K562 (cell line): ENCODE measurements around the gene OVCA2. TPM values are rescaled to one million over a fixed set of nuclear protein-coding genes. Genes with fewer than 3 reads are reported as not detected.

Experiments
- COPS2 ChIP-seq: fragments of 450-650 bp; conservative IDR thresholded peaks from 2 replicates; pipeline ENCODE4 v1.6.1; 2016; ENCODE audit warnings: mild to moderate bottlenecking, moderate library complexity
- E2F3 ChIP-seq: fragments of 250-450 bp; sonication (Bioruptor Pico); IDR thresholded peaks from 2 replicates; pipeline ENCODE4 v1.4.0; 2020; ENCODE audit warnings: mild to moderate bottlenecking
- HDAC2 ChIP-seq: fragments of 450-650 bp; IDR thresholded peaks from 2 replicates; pipeline ENCODE4 v1.6.1; 2016; ENCODE audit warnings: mild to moderate bottlenecking
- HMGN3 ChIP-seq: IDR thresholded peaks from 2 replicates; pipeline ENCODE4 v1.6.1; 2011; ENCODE audit warnings: borderline replicate concordance, low read depth, mild to moderate bottlenecking, mixed read lengths, low read length; ENCODE audit not compliant: insufficient read length; ENCODE audit errors: extremely low read depth
- ID3 ChIP-seq, 2 experiments: fragments of 250-450 bp in 1 of 2; fragments of 450-650 bp in 1 of 2; sonication (Bioruptor Pico) in 1 of 2; IDR thresholded peaks; 2 replicates each; pipeline versions ENCODE4 v1.6.1 to v1.8.0; 2016 to 2021; ENCODE audit warnings: mild to moderate bottlenecking in 2 of 2, moderate library complexity in 2 of 2, missing compliant biosample characterization in 1 of 2, missing genetic modification characterization in 1 of 2
- IRF2 ChIP-seq: sonication (generic); formaldehyde crosslinking; IDR thresholded peaks from 2 replicates; pipeline ENCODE4 v1.8.1; 2022; ENCODE audit warnings: mild to moderate bottlenecking, missing genetic modification reagents
- JUND ChIP-seq, 2 experiments: IDR thresholded peaks; 2 replicates in 1 of 2; 3 replicates in 1 of 2; pipeline ENCODE4 v1.6.1; 2011; ENCODE audit warnings: borderline replicate concordance in 2 of 2, low read depth in 2 of 2, low read length in 2 of 2, improper control_type of control experiment in 1 of 2, missing biosample characterization in 1 of 2, missing genetic modification characterization in 1 of 2, missing genetic modification reagents in 1 of 2
- NCOR1 ChIP-seq: fragments of 450-650 bp; IDR thresholded peaks from 2 replicates; pipeline ENCODE4 v1.6.1; 2016; ENCODE audit warnings: mild to moderate bottlenecking, moderate library complexity
- SMAD1 ChIP-seq: fragments of 150-350 bp; IDR thresholded peaks from 2 replicates; pipeline ENCODE4 v1.6.1; 2014; ENCODE audit warnings: low read length, low read depth; ENCODE audit not compliant: partially characterized antibody
- STAG1 ChIP-seq: sonication (generic); formaldehyde crosslinking; IDR thresholded peaks from 2 replicates; pipeline ENCODE4 v1.5.0; 2020; ENCODE audit warnings: missing genetic modification reagents, borderline replicate concordance
- TCF7 ChIP-seq: sonication (generic); IDR thresholded peaks from 2 replicates; pipeline ENCODE4 v1.6.1; 2016; ENCODE audit warnings: antibody characterized with exemption, borderline replicate concordance
- ZBTB7A ChIP-seq: IDR thresholded peaks from 2 replicates; pipeline ENCODE4 v1.6.1; 2011; ENCODE audit warnings: low read depth, mild to moderate bottlenecking, low read length, moderate library complexity, borderline replicate concordance; ENCODE audit not compliant: control insufficient read depth
- polyA plus RNA-seq, 8 experiments: library from polyadenylated mRNA; depleted of rRNA in 4 of 8; stranded (reverse) in 5 of 8; unstranded in 3 of 8; fragments of >200 nt; fragmentation: Nextera tagmentation in 2 of 8; fragmentation: Illumina TruSeq in 1 of 8; extraction: Ambion mirVana in 2 of 8; extraction: Trizol in 1 of 8; gene quantifications; 2 replicates each; pipeline versions ENCODE4 v1.2.1 to v1.2.3, GENCODE V29; 2011 to 2014; ENCODE audit warnings: inconsistent platforms in 1 of 8, missing spikeins in 1 of 8
- total RNA-seq, 7 experiments: library from RNA; depleted of rRNA in 6 of 7; stranded (reverse); fragments of >200 nt in 6 of 7; fragmentation: Illumina TruSeq in 2 of 7; extraction: Trizol in 2 of 7; gene quantifications; 2 replicates each; pipeline versions ENCODE4 v1.2.1 to v1.2.3, GENCODE V29; 2011 to 2021; ENCODE audit warnings: low replicate concordance in 1 of 7
- TF ChIP-seq, protein P1 (sequence below): fragments of 250-450 bp; sonication (Bioruptor Pico); IDR thresholded peaks from 2 replicates; pipeline ENCODE4 v1.8.0; 2022; ENCODE audit warnings: inconsistent platforms
- TF ChIP-seq, protein P2 (sequence below), 2 experiments: fragments of 450-650 bp; conservative IDR thresholded peaks; 2 replicates each; pipeline ENCODE4 v1.6.1; 2017; ENCODE audit warnings: mild to moderate bottlenecking in 2 of 2, moderate library complexity in 2 of 2
- TF ChIP-seq, protein P3 (sequence below): fragments of 450-650 bp; IDR thresholded peaks from 2 replicates; pipeline ENCODE4 v1.6.1; 2016
- TF ChIP-seq, protein P4 (sequence below): fragments of 450-650 bp; formaldehyde crosslinking; IDR thresholded peaks from 2 replicates; pipeline ENCODE4 v1.4.0; 2022; ENCODE audit warnings: missing genetic modification characterization
- TF ChIP-seq, protein P5 (sequence below): fragments of 200-800 bp; sonication (Bioruptor generic); IDR thresholded peaks from 2 replicates; pipeline ENCODE4 v1.6.1; 2017; ENCODE audit warnings: missing genetic modification characterization, missing compliant biosample characterization

Gene OVCA2
- total and polyA plus RNA-seq, 9 of the 15 experiments (the other 6 are each of a cell fraction or from before 2014, with no cell fraction given), result 3.0 to 23.7 (median 14.1) TPM

DNA sequence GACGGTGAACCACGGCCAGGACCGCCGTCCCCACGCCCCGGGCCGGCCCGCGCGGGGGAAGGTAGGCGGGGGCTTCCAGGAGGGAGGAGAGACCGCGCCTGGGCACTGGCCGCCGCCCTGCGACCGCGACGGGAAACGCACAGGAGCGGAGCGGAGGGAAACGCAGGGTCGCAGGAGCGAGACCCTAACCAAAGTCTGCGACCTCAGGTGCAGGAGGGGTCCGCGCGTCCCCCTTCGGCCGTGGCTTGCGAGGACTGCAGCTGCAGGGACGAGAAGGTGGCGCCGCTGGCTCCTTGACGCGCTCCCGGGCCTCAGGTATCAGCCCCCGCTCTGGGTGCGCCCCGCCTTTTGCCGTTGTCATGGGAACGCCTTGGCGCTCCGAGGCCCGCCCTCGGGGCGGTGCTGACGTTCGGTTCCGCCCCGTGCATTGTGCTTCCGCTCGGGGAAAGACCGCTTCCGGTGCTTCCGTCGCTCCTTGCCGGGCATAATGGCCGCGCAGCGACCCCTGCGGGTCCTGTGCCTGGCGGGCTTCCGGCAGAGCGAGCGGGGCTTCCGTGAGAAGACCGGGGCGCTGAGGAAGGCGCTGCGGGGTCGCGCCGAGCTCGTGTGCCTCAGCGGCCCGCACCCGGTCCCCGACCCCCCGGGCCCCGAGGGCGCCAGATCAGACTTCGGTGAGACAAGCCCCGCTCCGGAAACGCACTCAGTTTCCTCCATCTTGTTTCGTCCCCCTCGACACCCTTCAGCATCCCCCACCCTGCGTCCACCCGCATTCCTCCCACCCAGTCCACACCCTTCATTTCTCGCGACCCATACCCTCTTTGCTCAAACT lies at the start of gene OVCA2 (continued):
- TF ChIP-seq NCOR1 (no peak), HMGN3 (peak; percentile 71), ZBTB7A (peak; percentile 89; the same call in 1 of the 2 replicates), SMAD1 (peak; percentile 53), E2F3 (peak; percentile 24; the same call in 1 of the 2 replicates), HDAC2 (no peak), ID3 (CRISPR knock-in tag; IDR thresholded peaks at IDR 0.05) (no peak), ID3 (tag; IDR thresholded peaks at IDR 0.05) (0 out of 2 replicates have a peak, but pooled peaks have one; percentile 32), STAG1 (peak; percentile 8; the same call in 1 of the 2 replicates), COPS2 (no peak), JUND (IDR thresholded peaks at IDR 0.05; ENCODE audit: borderline replicate concordance, low read depth, low read length) (0 out of 2 replicates have a peak, but pooled peaks have one; percentile 8), JUND (tag; IDR thresholded peaks at IDR 0.05; ENCODE audit: borderline replicate concordance, low read depth, low read length) (no peak; the same call in 2 of the 3 replicates), IRF2 (CRISPR knock-in tag) (no peak), TCF7 (no peak)
- TF ChIP-seq, protein P1, sequence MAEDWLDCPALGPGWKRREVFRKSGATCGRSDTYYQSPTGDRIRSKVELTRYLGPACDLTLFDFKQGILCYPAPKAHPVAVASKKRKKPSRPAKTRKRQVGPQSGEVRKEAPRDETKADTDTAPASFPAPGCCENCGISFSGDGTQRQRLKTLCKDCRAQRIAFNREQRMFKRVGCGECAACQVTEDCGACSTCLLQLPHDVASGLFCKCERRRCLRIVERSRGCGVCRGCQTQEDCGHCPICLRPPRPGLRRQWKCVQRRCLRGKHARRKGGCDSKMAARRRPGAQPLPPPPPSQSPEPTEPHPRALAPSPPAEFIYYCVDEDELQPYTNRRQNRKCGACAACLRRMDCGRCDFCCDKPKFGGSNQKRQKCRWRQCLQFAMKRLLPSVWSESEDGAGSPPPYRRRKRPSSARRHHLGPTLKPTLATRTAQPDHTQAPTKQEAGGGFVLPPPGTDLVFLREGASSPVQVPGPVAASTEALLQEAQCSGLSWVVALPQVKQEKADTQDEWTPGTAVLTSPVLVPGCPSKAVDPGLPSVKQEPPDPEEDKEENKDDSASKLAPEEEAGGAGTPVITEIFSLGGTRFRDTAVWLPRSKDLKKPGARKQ, result no peak
- TF ChIP-seq, protein P2, sequence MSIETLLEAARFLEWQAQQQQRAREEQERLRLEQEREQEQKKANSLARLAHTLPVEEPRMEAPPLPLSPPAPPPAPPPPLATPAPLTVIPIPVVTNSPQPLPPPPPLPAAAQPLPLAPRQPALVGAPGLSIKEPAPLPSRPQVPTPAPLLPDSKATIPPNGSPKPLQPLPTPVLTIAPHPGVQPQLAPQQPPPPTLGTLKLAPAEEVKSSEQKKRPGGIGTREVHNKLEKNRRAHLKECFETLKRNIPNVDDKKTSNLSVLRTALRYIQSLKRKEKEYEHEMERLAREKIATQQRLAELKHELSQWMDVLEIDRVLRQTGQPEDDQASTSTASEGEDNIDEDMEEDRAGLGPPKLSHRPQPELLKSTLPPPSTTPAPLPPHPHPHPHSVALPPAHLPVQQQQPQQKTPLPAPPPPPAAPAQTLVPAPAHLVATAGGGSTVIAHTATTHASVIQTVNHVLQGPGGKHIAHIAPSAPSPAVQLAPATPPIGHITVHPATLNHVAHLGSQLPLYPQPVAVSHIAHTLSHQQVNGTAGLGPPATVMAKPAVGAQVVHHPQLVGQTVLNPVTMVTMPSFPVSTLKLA (conservative IDR thresholded peaks at IDR 0.05), result peak; percentile 49 to 74
- TF ChIP-seq, protein P3, sequence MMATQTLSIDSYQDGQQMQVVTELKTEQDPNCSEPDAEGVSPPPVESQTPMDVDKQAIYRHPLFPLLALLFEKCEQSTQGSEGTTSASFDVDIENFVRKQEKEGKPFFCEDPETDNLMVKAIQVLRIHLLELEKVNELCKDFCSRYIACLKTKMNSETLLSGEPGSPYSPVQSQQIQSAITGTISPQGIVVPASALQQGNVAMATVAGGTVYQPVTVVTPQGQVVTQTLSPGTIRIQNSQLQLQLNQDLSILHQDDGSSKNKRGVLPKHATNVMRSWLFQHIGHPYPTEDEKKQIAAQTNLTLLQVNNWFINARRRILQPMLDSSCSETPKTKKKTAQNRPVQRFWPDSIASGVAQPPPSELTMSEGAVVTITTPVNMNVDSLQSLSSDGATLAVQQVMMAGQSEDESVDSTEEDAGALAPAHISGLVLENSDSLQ, result peak; percentile 51; the same call in 1 of the 2 replicates
- TF ChIP-seq, protein P4, sequence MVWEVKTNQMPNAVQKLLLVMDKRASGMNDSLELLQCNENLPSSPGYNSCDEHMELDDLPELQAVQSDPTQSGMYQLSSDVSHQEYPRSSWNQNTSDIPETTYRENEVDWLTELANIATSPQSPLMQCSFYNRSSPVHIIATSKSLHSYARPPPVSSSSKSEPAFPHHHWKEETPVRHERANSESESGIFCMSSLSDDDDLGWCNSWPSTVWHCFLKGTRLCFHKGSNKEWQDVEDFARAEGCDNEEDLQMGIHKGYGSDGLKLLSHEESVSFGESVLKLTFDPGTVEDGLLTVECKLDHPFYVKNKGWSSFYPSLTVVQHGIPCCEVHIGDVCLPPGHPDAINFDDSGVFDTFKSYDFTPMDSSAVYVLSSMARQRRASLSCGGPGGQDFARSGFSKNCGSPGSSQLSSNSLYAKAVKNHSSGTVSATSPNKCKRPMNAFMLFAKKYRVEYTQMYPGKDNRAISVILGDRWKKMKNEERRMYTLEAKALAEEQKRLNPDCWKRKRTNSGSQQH (CRISPR knock-in tag), result peak; percentile 8; the same call in 1 of the 2 replicates
- TF ChIP-seq, protein P5, sequence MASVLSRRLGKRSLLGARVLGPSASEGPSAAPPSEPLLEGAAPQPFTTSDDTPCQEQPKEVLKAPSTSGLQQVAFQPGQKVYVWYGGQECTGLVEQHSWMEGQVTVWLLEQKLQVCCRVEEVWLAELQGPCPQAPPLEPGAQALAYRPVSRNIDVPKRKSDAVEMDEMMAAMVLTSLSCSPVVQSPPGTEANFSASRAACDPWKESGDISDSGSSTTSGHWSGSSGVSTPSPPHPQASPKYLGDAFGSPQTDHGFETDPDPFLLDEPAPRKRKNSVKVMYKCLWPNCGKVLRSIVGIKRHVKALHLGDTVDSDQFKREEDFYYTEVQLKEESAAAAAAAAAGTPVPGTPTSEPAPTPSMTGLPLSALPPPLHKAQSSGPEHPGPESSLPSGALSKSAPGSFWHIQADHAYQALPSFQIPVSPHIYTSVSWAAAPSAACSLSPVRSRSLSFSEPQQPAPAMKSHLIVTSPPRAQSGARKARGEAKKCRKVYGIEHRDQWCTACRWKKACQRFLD, result 0 out of 2 replicates have a peak, but pooled peaks have one; percentile 43
